T-helper 1 cell (primary cell): ENCODE measurements around the gene HMCN2.

ENCODE experiments used
- DNase-seq, 5 donors: peaks; one replicate each; pipeline ENCODE4 v3.0.0-alpha.2; 2012 to 2020
- total RNA-seq, 4 donors: gene quantifications; one replicate each; lab custom pipeline; 2026; lab: John Stamatoyannopoulos, UW

The HMCN2 gene, protein sequence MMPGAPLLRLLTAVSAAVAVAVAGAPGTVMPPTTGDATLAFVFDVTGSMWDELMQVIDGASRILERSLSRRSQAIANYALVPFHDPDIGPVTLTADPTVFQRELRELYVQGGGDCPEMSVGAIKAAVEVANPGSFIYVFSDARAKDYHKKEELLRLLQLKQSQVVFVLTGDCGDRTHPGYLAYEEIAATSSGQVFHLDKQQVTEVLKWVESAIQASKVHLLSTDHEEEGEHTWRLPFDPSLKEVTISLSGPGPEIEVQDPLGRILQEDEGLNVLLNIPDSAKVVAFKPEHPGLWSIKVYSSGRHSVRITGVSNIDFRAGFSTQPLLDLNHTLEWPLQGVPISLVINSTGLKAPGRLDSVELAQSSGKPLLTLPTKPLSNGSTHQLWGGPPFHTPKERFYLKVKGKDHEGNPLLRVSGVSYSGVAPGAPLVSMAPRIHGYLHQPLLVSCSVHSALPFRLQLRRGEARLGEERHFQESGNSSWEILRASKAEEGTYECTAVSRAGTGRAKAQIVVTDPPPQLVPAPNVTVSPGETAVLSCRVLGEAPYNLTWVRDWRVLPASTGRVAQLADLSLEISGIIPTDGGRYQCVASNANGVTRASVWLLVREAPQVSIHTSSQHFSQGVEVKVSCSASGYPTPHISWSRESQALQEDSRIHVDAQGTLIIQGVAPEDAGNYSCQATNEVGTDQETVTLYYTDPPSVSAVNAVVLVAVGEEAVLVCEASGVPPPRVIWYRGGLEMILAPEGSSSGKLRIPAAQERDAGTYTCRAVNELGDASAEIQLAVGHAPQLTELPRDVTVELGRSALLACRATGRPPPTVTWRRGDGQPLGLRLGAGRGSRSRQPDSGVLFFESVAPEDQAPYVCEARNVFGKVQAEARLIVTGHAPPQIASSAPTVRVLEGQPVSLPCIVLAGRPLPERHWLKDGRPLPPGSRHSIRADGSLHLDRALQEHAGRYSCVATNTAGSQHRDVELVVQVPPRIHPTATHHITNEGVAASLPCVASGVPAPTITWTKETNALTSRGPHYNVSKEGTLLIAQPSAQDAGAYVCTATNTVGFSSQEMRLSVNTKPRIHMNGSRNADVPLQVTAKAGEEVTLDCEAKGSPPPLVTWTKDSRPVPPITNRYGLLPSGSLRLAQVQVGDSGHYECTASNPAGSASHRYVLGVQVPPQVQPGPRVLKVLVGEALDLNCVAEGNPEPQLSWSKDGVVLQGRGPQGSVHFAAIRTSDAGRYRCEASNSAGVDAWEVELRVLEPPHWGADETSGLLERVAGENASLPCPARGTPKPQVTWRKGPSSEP (N-terminal part only)
- 0 to 0.15 (median 0) reads per million in 4 donors for total RNA-seq

DNA sequence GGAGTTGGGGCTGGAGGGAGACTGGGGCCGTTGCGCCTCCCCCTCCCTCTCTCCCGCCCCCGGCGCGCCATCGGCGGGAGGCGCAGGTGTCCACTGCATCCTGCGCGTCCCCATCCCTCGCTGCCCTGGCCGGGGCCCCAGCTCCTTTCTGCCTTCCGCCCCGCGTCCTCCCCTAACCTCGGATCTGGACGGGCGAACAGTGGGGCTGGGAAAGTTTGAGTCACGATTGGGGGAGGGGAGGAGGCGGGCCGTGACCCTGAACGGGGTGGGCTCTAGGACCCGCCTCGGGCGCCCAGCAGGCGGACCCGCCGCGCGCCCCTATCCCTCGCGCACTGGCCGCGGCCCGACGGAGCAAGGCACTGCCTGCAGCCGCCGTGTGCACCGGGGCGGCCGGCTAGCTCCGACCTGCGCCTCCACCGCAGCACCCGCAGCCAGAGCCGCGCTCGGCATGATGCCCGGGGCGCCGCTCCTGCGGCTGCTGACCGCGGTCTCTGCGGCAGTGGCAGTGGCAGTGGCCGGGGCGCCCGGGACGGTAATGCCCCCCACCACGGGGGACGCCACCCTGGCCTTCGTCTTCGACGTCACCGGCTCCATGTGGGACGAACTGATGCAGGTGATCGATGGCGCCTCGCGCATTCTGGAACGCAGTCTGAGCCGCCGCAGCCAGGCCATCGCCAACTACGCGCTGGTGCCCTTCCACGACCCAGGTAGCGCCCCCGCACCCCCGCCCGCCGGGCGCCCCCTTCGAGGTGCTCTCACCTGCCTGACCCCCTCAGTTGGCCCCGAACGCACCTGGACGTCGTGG lies at the start of gene HMCN2:
TSS of gene HMCN2 (plus strand) at position 330 of the 805 bp plus-strand sequence. CDS start at position 449, 119 bp downstream.
- no peak for DNase-seq

- no peak for DNase-seq
Measured at GRCh38 chr9:130217838-130218237, 47.7 kb upstream of the HMCN2 start.

DNA sequence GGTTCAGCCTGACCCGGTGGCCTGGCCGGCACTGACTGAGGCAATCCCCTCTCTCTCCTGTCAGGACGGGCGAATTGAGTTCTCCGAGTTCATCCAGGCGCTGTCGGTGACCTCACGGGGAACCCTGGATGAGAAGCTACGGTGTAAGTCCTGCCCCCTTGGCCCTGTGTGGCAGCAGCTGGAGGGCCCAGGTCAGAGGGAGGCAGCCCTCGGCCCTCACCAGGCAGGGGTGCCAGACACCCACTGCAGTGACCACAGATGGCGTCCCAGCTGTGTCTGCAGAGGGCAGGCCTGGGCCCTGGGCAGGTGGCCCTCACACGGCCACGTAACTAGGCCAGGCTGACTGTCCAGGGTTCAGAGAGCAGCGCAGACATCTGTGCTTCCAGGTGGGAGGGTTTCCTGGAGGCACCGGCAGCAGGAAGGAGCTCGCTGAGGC lies 45.9 kb upstream of the HMCN2 start:
- DNase-seq = no peak

DNA sequence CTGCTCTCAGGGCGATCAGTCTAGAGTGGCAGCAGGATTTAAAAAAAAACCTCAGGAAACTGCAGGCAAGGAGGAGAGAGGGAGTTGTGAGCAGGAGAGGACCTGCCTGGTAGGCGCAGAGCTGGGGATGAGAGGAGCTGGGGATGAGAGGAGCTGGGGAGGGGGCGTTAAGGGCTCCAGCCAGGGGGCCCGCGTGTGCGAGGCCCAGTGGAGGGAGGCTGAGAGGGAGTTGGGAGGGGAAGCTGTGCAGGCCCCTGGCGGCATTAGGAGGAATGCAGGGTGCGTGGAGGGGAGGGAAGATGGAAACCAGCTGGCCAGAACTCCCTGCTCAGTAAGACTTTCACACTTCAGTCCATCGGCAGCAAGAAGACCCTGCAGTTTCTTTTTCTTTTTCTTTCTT lies 45.2 kb upstream of the HMCN2 start:
- no peak for DNase-seq

GRCh38 chr9:130222833-130223232 lies 42.7 kb upstream of the HMCN2 start:
- DNase-seq = no peak

DNA sequence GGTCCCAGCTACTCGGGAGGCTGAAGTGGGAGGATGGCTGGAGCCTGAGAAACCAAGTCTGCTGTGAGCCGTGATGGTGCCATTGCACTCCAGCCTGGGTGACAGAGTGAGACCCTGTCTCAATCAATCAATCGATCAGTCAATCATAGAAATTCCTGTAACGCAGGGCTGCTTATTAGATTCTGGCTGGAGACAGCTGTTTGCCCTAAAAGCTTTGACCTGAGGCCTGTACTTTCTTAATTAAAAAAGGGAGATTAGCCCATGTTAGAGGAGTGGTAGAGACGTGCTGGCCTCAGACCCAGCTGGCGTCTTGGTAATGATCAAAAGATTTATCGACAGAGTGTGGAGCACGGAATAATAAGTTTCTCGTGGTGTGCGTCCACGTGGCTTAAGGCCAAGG lies 40.5 kb upstream of the HMCN2 start:
- DNase-seq = no peak

DNA sequence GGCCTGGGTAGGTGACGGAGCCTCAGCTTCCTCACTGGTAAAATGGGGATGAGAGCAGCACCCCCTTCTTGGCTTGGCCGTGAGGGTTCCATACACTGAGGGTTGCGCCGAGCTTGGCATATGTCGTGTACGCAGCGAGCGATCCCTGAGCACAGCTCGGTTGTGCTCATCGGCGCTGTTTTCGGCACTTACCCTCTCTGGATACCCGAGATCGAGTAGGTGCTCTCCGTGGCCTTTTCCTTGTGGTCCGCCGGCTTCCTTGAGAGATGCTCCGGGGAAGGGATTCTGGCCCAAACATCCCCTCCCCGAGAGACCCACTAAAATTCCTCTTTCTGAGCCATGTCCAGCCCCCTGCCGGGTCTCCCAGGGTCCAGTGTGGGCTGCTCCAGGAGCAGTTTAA lies 40.0 kb upstream of the HMCN2 start:
- no peak for DNase-seq

GRCh38 chr9:130226112-130226511 lies 39.4 kb upstream of the HMCN2 start:
- no peak for DNase-seq

DNA sequence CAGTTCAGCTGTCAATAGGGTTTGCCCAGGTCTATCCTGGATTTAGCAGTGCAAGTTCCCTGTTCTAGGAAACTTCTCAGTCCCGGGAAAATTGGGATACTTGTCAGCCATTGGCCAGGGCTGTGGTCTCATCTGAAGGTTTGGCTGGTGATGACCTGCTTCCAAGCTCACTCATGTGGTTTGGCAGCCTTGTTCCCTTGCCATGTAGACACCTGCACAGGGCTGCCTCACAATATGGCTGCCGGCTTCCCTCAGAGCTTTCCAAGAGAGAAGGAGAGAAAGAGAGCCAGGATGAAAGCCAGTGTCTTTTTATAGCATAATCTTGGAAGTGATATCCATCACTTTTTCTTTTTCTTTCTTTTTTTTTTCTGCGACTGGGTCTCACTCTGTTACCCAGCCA lies 37.7 kb upstream of the HMCN2 start:
- no peak for DNase-seq

GRCh38 chr9:130229759-130230158 lies 35.8 kb upstream of the HMCN2 start:
- DNase-seq = no peak

- DNase-seq = no peak
Measured at GRCh38 chr9:130230631-130231030, 34.9 kb upstream of the HMCN2 start.

DNA sequence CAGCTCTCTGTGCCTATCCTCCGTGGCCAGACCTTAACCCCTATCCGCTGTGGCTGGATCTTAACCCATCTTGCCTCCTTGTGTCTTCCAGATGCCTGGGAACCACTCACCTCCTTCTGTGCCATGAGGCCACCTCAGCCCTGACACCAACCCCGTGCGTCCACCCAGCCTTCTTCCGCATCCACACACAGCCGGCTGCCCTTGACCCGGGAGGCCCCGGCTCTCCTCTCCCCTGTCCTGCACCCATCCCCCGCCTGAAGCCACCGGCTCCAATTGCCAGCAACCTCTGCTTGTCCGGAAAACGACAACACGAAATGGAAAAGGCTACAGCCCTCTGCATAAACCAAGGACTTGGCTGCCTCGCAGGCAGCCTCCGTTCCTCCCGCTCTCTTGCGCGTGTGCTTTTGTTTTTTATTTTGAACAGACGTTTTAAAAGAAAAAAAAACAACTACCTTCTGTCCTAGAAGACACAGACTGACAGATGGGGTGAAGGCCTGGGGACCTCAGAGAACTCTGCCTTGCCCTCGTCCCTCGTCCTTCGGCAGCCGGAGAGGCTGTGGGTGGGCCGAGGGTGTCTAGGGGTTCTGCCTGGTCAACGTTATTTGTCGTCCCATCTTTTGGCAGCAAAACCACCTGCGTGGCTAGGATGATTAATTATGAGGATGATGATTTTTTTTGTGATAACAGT lies 32.5 kb upstream of the HMCN2 start:
- no peak for DNase-seq

- DNase-seq = no peak
Measured at GRCh38 chr9:130233587-130233945, 32.0 kb upstream of the HMCN2 start.

GRCh38 chr9:130234340-130235260 lies 31.0 kb upstream of the HMCN2 start:
- no peak for DNase-seq

DNA sequence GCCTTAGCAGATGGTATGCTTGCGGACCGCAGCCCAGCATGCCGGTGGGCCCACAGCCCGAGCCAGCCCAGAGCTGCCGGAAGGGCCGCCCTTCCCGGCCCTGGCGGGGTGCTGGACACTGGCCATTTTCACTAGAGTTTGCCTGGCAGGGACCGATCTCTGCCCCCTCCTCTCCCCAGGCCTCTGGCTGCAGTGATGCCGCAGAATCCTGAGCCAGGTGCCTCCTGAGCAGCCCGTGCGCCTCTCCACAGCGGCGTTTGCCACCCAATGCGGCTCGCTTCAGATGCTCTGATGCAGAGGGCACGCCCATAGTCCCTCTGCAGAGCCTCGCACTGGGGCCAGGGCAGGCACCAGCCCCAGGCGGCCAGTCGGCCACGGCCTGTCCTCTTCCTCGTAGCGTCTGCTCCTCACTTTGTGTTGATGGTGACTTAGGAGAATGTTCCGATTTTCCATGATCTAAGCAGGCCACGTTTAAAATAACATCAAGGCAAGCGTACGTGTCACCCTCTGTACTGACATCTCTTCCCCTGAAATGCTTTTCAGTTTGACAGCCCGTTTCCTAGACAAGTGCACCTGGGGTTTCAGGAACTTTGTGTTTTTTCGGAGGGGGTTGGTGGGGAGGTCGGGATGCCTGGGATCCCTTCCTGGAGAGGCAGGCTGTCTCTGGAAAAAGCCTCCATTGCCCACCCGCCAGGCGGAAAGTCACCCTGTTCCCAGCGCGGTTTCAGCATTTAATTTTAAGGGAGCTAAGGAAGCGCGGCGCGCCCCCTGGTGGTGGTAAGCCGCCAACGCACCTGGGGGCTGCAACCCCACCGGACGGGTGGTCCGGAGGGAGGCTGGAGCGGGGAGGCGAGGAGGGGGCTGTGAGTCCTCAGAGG lies 29.8 kb upstream of the HMCN2 start:
- peak; percentile 39 to 60 (median 54) for DNase-seq

GRCh38 chr9:130236436-130236985 lies 29.0 kb upstream of the HMCN2 start:
- no peak for DNase-seq

DNA sequence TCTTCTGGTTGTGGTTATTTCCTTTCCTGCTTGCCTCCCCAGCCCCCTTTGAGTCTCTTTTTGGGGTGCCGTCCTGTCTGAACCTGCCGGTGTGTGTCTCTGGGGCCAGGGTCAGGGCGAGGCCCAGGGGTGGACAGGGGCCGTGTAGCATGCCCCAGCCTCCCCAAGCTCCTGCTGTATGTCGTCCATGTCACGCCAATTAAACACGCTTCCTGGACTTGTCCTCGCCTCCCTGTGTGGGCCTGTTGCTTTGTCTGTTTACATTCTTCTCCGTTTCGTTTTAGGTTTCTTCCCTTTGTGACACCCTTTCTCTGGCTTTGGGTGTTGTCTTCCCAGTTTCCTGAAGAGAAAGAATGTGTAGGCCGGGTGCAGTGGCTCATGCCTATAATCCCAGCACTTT lies 28.5 kb upstream of the HMCN2 start:
- DNase-seq = no peak

GRCh38 chr9:130237763-130238524 lies 27.6 kb upstream of the HMCN2 start:
- DNase-seq = no peak
